CD4-positive, alpha-beta T cell treated with Interleukin-2 at 100 ng/mL for 4 hours (primary cell): ENCODE results near the gene PRTG.
"Not testable (repeated sequence)": the region's sequence is repeated elsewhere in the genome, so short reads cannot be mapped to it uniquely, and the experiment has no call there.

Experiments
- DNase-seq: peaks from one replicate; pipeline ENCODE4 v3.0.0-alpha.2; 2020; ENCODE audit warnings: low spot score

The PRTG gene

DNA sequence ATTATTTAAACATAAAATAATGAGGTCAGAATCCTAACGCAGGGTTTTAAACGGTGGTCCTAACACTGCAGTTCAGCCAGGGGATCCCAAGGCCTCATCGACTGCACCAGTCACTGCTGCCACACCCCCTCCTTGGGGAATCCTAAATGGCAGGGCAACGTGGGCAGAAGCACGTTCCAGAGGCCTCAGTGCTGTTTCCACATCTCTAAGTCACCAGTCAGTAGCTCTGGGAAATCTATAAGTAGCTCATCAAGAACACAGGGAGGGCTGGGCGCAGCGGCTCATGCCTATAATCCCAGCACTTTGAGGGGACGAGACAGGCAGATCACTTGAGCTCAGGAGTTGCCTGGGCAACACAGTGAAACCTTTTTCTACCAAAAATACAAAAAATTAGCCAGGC, 47.5 kb downstream of the PRTG start:
- no peak for DNase-seq

DNA sequence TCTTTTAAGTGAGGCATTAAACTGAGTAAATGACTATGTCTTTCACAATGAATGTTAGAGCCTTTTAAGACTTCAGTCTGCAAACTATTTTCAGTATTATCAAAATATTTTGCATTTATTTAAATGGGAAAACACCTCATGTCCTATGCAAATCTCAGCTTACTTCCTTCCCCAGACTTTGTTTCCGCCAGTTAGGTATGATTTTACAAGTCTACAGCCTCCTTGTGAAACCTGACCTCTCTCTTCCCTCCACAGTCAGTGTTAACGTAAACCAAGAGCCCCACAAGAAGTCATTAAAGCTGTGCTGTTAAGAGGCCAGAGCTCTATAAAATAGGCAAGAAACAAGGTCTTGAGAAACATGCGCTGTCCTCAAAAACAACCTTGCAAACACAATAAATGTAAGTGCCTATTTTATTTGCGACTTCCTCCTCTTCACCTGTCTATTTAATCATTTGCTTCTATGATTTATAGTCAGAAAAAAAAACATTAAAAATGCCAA, 48.3 kb downstream of the PRTG start:
- no peak for DNase-seq

DNA sequence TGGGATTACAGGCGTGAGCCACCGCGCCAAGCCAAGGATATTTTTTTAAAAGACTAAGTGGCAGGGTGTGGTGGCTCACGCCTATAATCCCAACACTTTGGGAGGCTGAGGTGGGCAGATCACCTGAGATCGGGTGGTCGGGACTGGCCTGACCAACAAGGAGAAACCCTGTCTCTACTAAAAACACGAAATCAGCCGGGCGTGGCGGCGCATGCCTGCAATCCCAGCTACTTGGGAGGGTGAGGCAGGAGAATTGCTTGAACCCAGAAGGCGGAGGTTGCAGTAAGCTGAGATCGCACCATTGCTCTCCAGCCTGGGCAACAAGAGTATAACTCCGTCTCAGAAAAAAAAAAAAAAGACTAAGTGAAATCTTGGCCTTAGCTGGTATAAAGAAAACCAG, 49.8 kb downstream of the PRTG start:
- not testable (repeated sequence) for DNase-seq

- DNase-seq = no peak
These were observed 55.2 kb downstream of the PRTG start for GRCh38 chr15:55687792-55688191.

- no peak for DNase-seq
These were observed 57.7 kb downstream of the PRTG start for GRCh38 chr15:55685286-55685685.

- no peak for DNase-seq
These were observed 59.6 kb downstream of the PRTG start for GRCh38 chr15:55683376-55683775.

DNA sequence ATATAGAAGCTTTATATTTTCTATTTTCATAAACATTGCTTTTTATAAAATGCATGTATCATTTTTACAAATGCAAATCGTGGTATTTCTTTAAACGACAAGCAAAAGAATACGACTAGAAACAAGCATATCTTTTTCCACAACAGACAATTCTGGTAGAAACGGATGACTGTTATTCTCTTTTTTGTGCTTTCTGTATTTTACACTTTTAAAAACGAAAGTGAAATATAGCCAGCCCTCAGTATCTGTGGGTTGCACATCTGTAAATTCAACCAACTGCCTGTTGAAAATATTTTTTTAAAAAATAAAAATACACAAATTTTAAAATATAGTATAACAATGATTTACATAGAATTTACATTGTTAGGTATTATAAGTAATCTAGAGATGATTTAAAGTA, 61.3 kb downstream of the PRTG start:
- no peak for DNase-seq

DNA sequence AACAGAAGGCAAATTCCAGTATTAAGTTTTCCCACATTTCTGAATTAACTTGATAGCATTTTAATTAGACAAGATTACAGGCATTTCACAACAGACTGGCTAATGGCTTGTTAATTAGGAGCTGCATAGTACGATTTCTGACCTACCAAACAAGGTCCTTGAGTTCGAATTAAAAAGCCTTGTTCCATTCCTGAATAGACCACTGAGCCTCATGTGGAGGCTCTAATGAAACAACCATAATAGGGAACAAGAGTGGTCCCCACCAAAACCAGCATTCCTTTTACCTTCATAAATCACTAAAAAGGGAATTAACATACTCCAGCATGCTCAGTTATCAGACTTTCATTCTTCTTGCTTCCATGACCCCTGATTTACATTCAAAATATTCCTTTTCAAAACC, 66.4 kb downstream of the PRTG start:
- no peak for DNase-seq

- no peak for DNase-seq
These were observed 69.7 kb downstream of the PRTG start for GRCh38 chr15:55673287-55673686.

DNA sequence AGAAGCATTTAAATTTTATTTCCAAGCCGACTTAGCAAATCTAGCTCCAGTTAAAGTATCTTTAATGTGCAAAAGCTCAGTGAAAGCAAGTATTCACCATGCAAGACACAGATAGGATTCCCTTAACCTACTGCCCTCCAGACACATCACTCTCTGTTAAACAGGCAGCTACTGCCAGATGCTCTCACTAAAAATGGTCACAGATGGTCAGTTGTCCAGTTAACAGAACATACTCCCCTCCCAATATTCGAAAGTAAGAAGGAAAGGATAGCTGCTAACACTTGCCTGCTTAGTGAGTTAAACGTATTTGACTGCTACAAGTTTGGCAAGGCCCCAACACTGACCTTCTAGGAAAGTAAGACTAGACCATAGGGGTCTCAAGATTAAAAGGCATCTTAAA, 73.7 kb downstream of the PRTG start:
- no peak for DNase-seq

DNA sequence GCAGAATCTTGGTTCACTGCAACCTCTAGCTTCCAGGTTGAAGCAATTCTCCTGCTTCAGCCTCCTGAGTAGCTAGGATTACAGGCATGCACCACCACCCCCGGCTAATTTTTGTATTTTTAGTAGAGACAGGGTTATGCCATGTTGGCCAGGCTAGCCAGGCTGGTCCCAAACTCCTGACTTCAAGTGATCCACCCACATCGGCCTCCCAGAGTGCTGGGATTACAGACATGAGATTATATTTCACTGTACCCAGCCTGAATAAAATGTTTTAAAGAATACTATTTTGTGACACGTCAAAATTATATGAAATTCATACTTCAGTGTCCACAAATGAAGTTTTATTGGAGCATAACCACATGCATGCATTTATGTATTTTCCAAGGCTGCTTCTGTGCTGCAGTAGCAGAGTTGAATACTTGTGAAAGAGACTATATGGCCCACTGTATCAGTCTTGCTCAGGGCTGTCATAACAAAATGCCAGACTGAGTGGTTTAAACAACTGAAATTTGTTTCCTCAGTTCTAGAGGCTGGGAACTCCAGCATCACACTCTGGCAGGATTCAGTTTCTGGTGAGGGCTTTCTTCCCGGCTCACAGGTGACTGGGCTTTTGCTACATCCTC, 77.2 kb downstream of the PRTG start:
- DNase-seq = no peak

DNA sequence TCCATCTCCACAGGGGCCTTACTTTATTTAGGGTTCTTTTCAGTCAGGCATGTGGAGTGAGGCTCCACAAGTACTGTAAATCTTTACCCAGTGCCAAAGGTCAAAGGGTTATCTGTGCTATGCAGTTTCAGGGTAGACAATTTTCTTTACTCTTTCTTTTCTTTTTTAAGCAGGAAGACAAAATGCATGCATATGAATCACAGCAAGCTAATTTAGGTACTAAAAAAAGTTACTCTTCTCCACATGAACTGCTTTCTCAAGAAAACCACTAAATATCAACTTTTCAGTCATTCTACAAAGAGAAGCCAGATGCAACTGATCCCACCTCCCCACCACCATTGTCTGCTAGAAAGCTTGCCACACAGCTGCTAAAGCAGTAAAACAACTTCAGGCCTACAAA, 81.5 kb downstream of the PRTG start:
- DNase-seq = no peak

- no peak for DNase-seq
These were observed 82.8 kb downstream of the PRTG start for GRCh38 chr15:55660153-55660552.

DNA sequence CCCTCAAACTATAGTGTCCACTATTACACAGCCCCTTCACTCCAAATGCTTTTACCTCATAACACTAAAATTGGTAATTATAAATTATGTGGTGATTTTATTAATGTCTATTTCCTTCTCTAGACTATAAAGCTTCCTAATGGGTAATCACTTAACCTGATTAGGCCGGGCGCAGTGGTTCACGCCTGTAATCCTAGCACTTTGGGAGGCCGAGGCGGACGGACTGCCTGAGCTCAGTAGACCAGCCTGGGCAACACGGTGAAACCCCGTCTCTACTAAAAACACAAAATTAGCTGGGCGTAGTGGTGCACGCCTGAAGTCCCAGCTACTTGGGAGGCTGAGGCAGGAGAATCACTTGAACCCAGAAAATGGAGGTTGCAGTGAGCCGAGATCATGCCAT, 83.5 kb downstream of the PRTG start:
- DNase-seq = no peak

GRCh38 chr15:55658886-55659285, 84.1 kb downstream of the PRTG start:
- DNase-seq = no peak

DNA sequence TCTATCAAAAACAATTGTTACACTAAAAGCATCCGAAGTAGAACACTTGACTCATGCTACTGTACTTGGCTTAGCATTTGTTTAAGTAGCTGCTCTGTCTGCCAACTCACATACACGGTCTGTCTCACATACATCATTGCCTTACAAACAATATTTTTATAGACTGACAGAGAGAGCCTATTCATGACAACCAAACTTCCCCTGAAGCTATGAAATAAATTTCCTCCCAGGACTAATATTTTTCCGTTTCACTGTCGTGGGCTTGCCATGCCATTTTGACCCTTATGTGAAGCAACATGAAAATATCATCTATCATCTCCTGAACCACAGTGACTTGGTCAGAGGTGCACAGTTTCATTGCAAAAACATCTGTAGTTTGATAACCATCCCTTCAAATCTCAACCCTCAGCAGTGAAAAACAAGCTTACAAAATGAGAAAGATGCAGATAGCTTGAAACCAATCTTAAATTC, 88.4 kb downstream of the PRTG start:
- DNase-seq = no peak

DNA sequence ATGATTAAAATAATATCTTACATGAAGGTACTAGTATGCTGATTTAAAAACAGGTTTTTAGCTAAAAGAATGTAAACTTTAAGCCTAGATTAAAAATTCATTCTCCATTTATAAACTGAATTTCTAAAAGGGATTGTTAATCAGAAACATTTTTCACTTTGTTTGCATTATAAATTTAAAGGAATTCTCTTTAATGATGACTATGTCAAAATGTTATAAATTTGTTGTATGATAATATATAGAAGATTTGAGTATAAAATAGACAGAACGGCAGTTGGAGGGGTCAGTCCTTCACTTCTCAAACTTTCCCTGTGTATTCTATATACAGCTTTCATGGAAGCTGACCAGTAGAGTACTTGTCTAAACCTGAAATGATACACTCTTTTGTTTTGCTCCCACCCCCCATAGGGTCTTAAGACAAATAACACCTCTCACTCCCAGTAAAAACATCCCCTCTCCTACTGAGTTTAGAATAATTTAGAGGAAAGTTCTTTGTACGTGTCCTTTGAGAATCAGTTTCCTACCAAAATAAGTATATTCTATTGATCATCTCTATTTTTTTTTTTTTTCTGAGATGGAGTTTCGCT, 90.0 kb downstream of the PRTG start:
- DNase-seq = no peak

- DNase-seq = no peak
These were observed 90.6 kb downstream of the PRTG start for GRCh38 chr15:55652359-55652758.

DNA sequence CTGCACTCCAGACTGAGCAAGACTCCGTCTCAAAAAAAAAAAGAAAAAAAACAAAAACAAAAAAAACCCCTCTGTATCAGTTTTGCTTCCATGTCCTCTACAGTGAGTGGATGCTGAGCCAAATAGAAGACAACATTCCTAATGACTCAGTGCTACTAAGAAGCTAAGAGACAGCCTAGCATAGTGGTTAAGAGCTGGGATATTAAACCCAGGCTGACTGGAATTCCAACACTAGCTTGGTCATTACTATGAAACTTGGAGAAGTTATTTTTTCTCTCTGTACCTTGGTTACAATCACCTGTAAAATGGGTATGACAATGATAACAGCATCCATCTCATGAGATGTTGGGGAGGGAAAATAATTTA, 93.9 kb downstream of the PRTG start:
- no peak for DNase-seq

- no peak for DNase-seq
These were observed 104.2 kb downstream of the PRTG start for GRCh38 chr15:55638764-55639163.

DNA sequence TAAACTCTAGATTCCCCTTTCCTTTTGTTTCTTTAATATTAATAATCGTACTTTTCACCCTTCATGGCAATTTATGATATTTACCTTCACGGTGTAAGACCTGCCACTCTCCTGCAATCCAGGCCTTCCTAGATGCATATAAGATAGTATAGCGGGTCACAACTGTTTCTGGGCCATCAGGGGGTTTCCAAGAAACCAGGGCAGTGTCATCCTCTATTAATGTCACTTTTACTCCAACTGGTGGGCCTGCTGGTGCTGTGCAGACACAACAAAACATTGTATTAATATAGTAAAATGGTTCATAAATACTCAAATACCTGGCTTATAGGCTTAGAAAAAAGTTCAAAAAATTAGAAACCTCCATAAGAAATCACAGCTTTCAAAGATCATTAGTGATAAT, 105.9 kb downstream of the PRTG start:
- DNase-seq = no peak

GRCh38 chr15:55633731-55634130, 109.2 kb downstream of the PRTG start:
- DNase-seq = no peak

- DNase-seq = no peak
These were observed 110.5 kb downstream of the PRTG start for GRCh38 chr15:55632434-55632833.

DNA sequence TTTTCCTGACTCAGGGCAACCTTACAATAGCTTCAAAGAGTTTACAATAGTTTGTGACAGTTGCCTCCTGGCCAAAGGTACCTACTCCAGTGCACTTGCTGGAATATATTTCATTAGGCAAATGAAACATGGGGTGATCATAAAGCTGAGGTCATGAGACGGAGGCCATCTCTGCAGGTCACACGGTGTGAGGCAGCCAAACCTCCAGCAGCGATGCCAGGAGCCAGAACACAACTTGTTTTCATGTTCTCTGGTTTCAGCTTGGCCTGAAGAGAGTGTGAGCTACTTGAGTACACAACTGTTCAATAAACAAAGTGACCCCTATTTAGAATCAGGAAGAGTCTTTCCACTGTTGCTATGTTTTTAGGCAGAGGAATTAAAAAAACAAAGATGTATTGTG, 112.1 kb downstream of the PRTG start:
- no peak for DNase-seq
